Neural progenitor cell (in vitro differentiated cells): Measurements from ENCODE around the gene ARF6. TPM values are rescaled to one million over a fixed set of nuclear protein-coding genes. Genes with fewer than 3 reads are reported as not detected.

ENCODE experiments used
- DNase-seq: peaks from one replicate; pipeline ENCODE4 v3.0.0-alpha.2; 2016; ENCODE audit warnings: low spot score
- H2AFZ ChIP-seq: fragments of 200-600 bp; sonication (generic); replicated peaks from 2 replicates; pipeline ENCODE4 v1.6.1; 2016; ENCODE audit warnings: antibody characterized with exemption
- H3F3A ChIP-seq: fragments of 200-600 bp; sonication (generic); 2 replicates; pipeline ENCODE4 v1.6.1; 2016; ENCODE audit warnings: antibody characterized with exemption, low read depth
- H3K27ac ChIP-seq: fragments of 200-600 bp; sonication (generic); 2 replicates; pipeline ENCODE4 v1.5.1; 2016; ENCODE audit warnings: mild to moderate bottlenecking
- H3K27me3 ChIP-seq: fragments of 200-600 bp; sonication (generic); 2 replicates; pipeline ENCODE4 v1.6.1; 2016; ENCODE audit warnings: mild to moderate bottlenecking, moderate library complexity
- H3K36me3 ChIP-seq: fragments of 200-600 bp; sonication (generic); 2 replicates; pipeline ENCODE4 v1.5.1; 2016
- H3K4me1 ChIP-seq: fragments of 200-600 bp; sonication (generic); 2 replicates; pipeline ENCODE4 v1.6.1; 2016; ENCODE audit warnings: mixed run types
- H3K4me2 ChIP-seq: fragments of 200-600 bp; sonication (generic); 2 replicates; pipeline ENCODE4 v1.6.1; 2016
- H3K4me3 ChIP-seq: fragments of 200-600 bp; sonication (generic); 2 replicates; pipeline ENCODE4 v1.5.1; 2016
- H3K79me2 ChIP-seq: fragments of 200-600 bp; sonication (generic); 2 replicates; pipeline ENCODE4 v1.6.1; 2016; ENCODE audit warnings: low read depth
- H3K9ac ChIP-seq: fragments of 200-600 bp; sonication (generic); 2 replicates; pipeline ENCODE4 v1.6.1; 2016
- H3K9me3 ChIP-seq: fragments of 200-600 bp; sonication (generic); 2 replicates; pipeline ENCODE4 v1.5.1; 2016; ENCODE audit warnings: low read depth
- H4K20me1 ChIP-seq: fragments of 200-600 bp; sonication (generic); 2 replicates; pipeline ENCODE4 v1.6.1; 2016; ENCODE audit warnings: low read depth
- H3K27ac Mint-ChIP-seq: 3 replicates; pipeline ENCODE4 v1.8.0; 2021; ENCODE audit warnings: mixed read lengths
- H3K27me3 Mint-ChIP-seq: 2 replicates; pipeline ENCODE4 v1.8.0; 2022; ENCODE audit warnings: low read depth, mild to moderate bottlenecking, inconsistent platforms, moderate library complexity, mixed read lengths; ENCODE audit not compliant: insufficient read depth
- H3K36me3 Mint-ChIP-seq: 3 replicates; pipeline ENCODE4 v1.8.0; 2021; ENCODE audit warnings: mixed read lengths
- H3K4me1 Mint-ChIP-seq: 3 replicates; pipeline ENCODE4 v1.8.0; 2021; ENCODE audit warnings: mixed read lengths
- H3K4me3 Mint-ChIP-seq: 3 replicates; pipeline ENCODE4 v1.8.0; 2021; ENCODE audit warnings: mild to moderate bottlenecking, moderate library complexity, mixed read lengths
- H3K9me3 Mint-ChIP-seq: 3 replicates; pipeline ENCODE4 v1.8.0; 2020; ENCODE audit warnings: mixed read lengths
- CTCF ChIP-seq: fragments of 200-600 bp; sonication (generic); IDR thresholded peaks from 2 replicates; pipeline ENCODE4 v1.5.1; 2017; ENCODE audit warnings: antibody characterized with exemption, mild to moderate bottlenecking
- EZH2 ChIP-seq: fragments of 200-600 bp; sonication (generic); IDR thresholded peaks from 2 replicates; pipeline ENCODE4 v1.6.1; 2017; ENCODE audit warnings: antibody characterized with exemption, mild to moderate bottlenecking, moderate library complexity
- EZH2phosphoT487 ChIP-seq: fragments of 200-600 bp; sonication (generic); IDR thresholded peaks from 2 replicates; pipeline ENCODE4 v1.6.1; 2017; ENCODE audit warnings: antibody characterized with exemption
- total RNA-seq: library from RNA; depleted of rRNA; stranded (reverse); fragments of >200 nt; gene quantifications from 2 replicates; pipeline ENCODE4 v1.2.3, GENCODE V29; 2015; ENCODE audit warnings: low replicate concordance

Gene ARF6
- total RNA-seq, 1 donor from 2014 or later: 48.7 TPM

- no peak overlapping the region for H2AFZ ChIP-seq
- H3K9me3 ChIP-seq: no peaks in the 10 kb centered on the region
- H3K27ac Mint-ChIP-seq: no peak overlapping the region
- H3K9ac ChIP-seq: no peak overlapping the region
- no peak overlapping the region for H3K27ac ChIP-seq
- H3K27me3 ChIP-seq: no peaks in the 10 kb centered on the region
- H3K4me1 Mint-ChIP-seq: peaks cover 7% of the 10 kb centered on the region
- H3K79me2 ChIP-seq: no peaks in the 10 kb centered on the region
- peaks cover 3% of the 10 kb centered on the region for H3K27me3 Mint-ChIP-seq
- H3K9me3 Mint-ChIP-seq: peaks cover 15% of the 10 kb centered on the region
- no peaks in the 10 kb centered on the region for H3K4me1 ChIP-seq
- no peaks in the 10 kb centered on the region for H3K36me3 ChIP-seq
- H4K20me1 ChIP-seq: no peaks in the 10 kb centered on the region
- no peak overlapping the region for H3K4me3 Mint-ChIP-seq
- no peak overlapping the region for H3K4me2 ChIP-seq
- H3K36me3 Mint-ChIP-seq: no peaks in the 10 kb centered on the region
- H3F3A ChIP-seq: no peaks in the 10 kb centered on the region
- no peak overlapping the region for H3K4me3 ChIP-seq
- DNase-seq: no peak
- TF ChIP-seq EZH2 (no peak), CTCF (no peak), EZH2phosphoT487 (no peak)
These were observed 47.1 kb downstream of the ARF6 start for GRCh38 chr14:49939884-49940510.

- Mint-ChIP-seq H3K9me3 (peaks cover 15% of the 10 kb centered on the region), H3K36me3 (no peaks in the 10 kb centered on the region), H3K4me1 (peaks cover 7% of the 10 kb centered on the region), H3K4me3 (no peak overlapping the region), H3K27me3 (peaks cover 3% of the 10 kb centered on the region), H3K27ac (no peak overlapping the region)
- no peak overlapping the region for H2AFZ ChIP-seq
- H3K9ac ChIP-seq: no peak overlapping the region
- H4K20me1 ChIP-seq: no peaks in the 10 kb centered on the region
- H3F3A ChIP-seq: no peaks in the 10 kb centered on the region
- no peak overlapping the region for H3K27ac ChIP-seq
- no peaks in the 10 kb centered on the region for H3K36me3 ChIP-seq
- H3K4me3 ChIP-seq: no peak overlapping the region
- no peaks in the 10 kb centered on the region for H3K27me3 ChIP-seq
- DNase-seq: no peak
- no peak for TF ChIP-seq EZH2
- no peak for TF ChIP-seq EZH2phosphoT487
- TF ChIP-seq CTCF: no peak
- no peaks in the 10 kb centered on the region for H3K79me2 ChIP-seq
- H3K4me2 ChIP-seq: no peak overlapping the region
- H3K9me3 ChIP-seq: no peaks in the 10 kb centered on the region
- H3K4me1 ChIP-seq: no peaks in the 10 kb centered on the region
These were observed 48.0 kb downstream of the ARF6 start for GRCh38 chr14:49940808-49941421.

GRCh38 chr14:49942090-49942489 is 49.2 kb downstream of the ARF6 start:
- H3K4me3 Mint-ChIP-seq: no peak overlapping the region
- no peak overlapping the region for H3K27ac Mint-ChIP-seq
- no peak overlapping the region for H3K4me2 ChIP-seq
- no peaks in the 10 kb centered on the region for H3F3A ChIP-seq
- no peaks in the 10 kb centered on the region for H3K4me1 ChIP-seq
- no peak overlapping the region for H3K9ac ChIP-seq
- H3K4me3 ChIP-seq: no peak overlapping the region
- H3K36me3 Mint-ChIP-seq: no peaks in the 10 kb centered on the region
- H3K9me3 ChIP-seq: no peaks in the 10 kb centered on the region
- H4K20me1 ChIP-seq: no peaks in the 10 kb centered on the region
- H2AFZ ChIP-seq: no peak overlapping the region
- no peaks in the 10 kb centered on the region for H3K36me3 ChIP-seq
- H3K79me2 ChIP-seq: no peaks in the 10 kb centered on the region
- no peak for TF ChIP-seq CTCF
- no peak for TF ChIP-seq EZH2phosphoT487
- no peak for TF ChIP-seq EZH2
- H3K27me3 ChIP-seq: no peaks in the 10 kb centered on the region
- H3K4me1 Mint-ChIP-seq: peaks cover 17% of the 10 kb centered on the region
- no peak for DNase-seq
- peaks cover 3% of the 10 kb centered on the region for H3K27me3 Mint-ChIP-seq
- H3K9me3 Mint-ChIP-seq: peaks cover 12% of the 10 kb centered on the region
- no peak overlapping the region for H3K27ac ChIP-seq
